Measurements from ENCODE around the gene ZNF581. TPM values are rescaled to one million over a fixed set of nuclear protein-coding genes. Genes with fewer than 3 reads are reported as not detected.

The ZNF581 gene
- polyA plus RNA-seq, 1 donor from 2014 or later, result 15.3 TPM

GRCh38 chr19:55623130-55623529 lies 20.3 kb upstream of the ZNF581 start:
- no peak overlapping the region for H3K4me3 ChIP-seq (ENCODE audit: low read length)
- no peak overlapping the region for H3K9ac ChIP-seq (ENCODE audit: low read length)
- peaks cover 8% of the 10 kb centered on the region for H3K79me2 ChIP-seq (replicated peaks; ENCODE audit: insufficient read depth, low read length)
- H4K20me1 ChIP-seq (ENCODE audit: insufficient read depth), result no peaks in the 10 kb centered on the region
- H3K36me3 ChIP-seq (ENCODE audit: insufficient read depth, low read length), result no peaks in the 10 kb centered on the region
- H3K9me3 ChIP-seq (ENCODE audit: low read length), result no peaks in the 10 kb centered on the region
- H3F3A ChIP-seq (ENCODE audit: insufficient read depth, low read length, poor library complexity, severe bottlenecking), result no peaks in the 10 kb centered on the region
- H3K27ac ChIP-seq (ENCODE audit: low read length), result no peak overlapping the region
- H3K9me2 ChIP-seq (ENCODE audit: insufficient read depth, low read length), result no peaks in the 10 kb centered on the region
- TF ChIP-seq EP300 (conservative IDR thresholded peaks at IDR 0.05; ENCODE audit: poor library complexity, severe bottlenecking) (no peak), RAD21 (conservative IDR thresholded peaks at IDR 0.05) (no peak), SMC3 (conservative IDR thresholded peaks at IDR 0.05; ENCODE audit: poor library complexity) (no peak), MXI1 (conservative IDR thresholded peaks at IDR 0.05; ENCODE audit: poor library complexity, severe bottlenecking) (no peak), CTCF (IDR thresholded peaks at IDR 0.05; ENCODE audit: poor library complexity, severe bottlenecking) (no peak), EZH2 (IDR thresholded peaks at IDR 0.05; ENCODE audit: borderline replicate concordance, insufficient read depth, low read length, poor library complexity, severe bottlenecking) (no peak), TAF1 (IDR thresholded peaks at IDR 0.05; ENCODE audit: low read depth) (no peak), REST (IDR thresholded peaks at IDR 0.05; ENCODE audit: borderline replicate concordance) (no peak)
- H3K4me2 ChIP-seq (ENCODE audit: low read length), result no peak overlapping the region
- H3K27me3 ChIP-seq (ENCODE audit: insufficient read depth, low read depth, low read length), result no peaks in the 10 kb centered on the region
- no peak overlapping the region for H2AFZ ChIP-seq (ENCODE audit: low read depth, low read length)

GRCh38 chr19:55623561-55623960 lies 19.9 kb upstream of the ZNF581 start:
- Histone ChIP-seq H3K4me3 (ENCODE audit: low read length) (peak overlapping the region; percentile 73), H4K20me1 (ENCODE audit: insufficient read depth) (no peaks in the 10 kb centered on the region), H3K27ac (ENCODE audit: low read length) (peak overlapping the region; percentile 17), H3K27me3 (ENCODE audit: insufficient read depth, low read depth, low read length) (no peaks in the 10 kb centered on the region), H2AFZ (ENCODE audit: low read depth, low read length) (no peak overlapping the region), H3F3A (ENCODE audit: insufficient read depth, low read length, poor library complexity, severe bottlenecking) (no peaks in the 10 kb centered on the region), H3K9ac (ENCODE audit: low read length) (peak overlapping the region; percentile 87), H3K4me2 (ENCODE audit: low read length) (no peak overlapping the region), H3K9me3 (ENCODE audit: low read length) (no peaks in the 10 kb centered on the region), H3K36me3 (ENCODE audit: insufficient read depth, low read length) (no peaks in the 10 kb centered on the region), H3K9me2 (ENCODE audit: insufficient read depth, low read length) (no peaks in the 10 kb centered on the region), H3K79me2 (replicated peaks; ENCODE audit: insufficient read depth, low read length) (peaks cover 8% of the 10 kb centered on the region)
- no peak for TF ChIP-seq RAD21 (conservative IDR thresholded peaks at IDR 0.05)
- TF ChIP-seq POLR2AphosphoS5 (IDR thresholded peaks at IDR 0.05), result no peak
- TF ChIP-seq EZH2 (IDR thresholded peaks at IDR 0.05; ENCODE audit: borderline replicate concordance, insufficient read depth, low read length, poor library complexity, severe bottlenecking), result no peak
- no peak for TF ChIP-seq EP300 (conservative IDR thresholded peaks at IDR 0.05; ENCODE audit: poor library complexity, severe bottlenecking)
- TF ChIP-seq MXI1 (conservative IDR thresholded peaks at IDR 0.05; ENCODE audit: poor library complexity, severe bottlenecking), result no peak
- TF ChIP-seq TAF1 (IDR thresholded peaks at IDR 0.05; ENCODE audit: low read depth), result no peak
- TF ChIP-seq SMC3 (conservative IDR thresholded peaks at IDR 0.05; ENCODE audit: poor library complexity), result no peak
- TF ChIP-seq REST (IDR thresholded peaks at IDR 0.05; ENCODE audit: borderline replicate concordance), result no peak
- no peak for TF ChIP-seq CTCF (IDR thresholded peaks at IDR 0.05; ENCODE audit: poor library complexity, severe bottlenecking)
